Chondrocyte (in vitro differentiated cells): ENCODE measurements around the gene FNDC3A. TPM values are rescaled to one million over a fixed set of nuclear protein-coding genes. Genes with fewer than 3 reads are reported as not detected.
"Not testable (repeated sequence)": the region's sequence is repeated elsewhere in the genome, so short reads cannot be mapped to it uniquely, and the experiment has no call there.

ENCODE experiments used
- DNase-seq: peaks from one replicate; pipeline ENCODE4 v3.0.0; 2021; ENCODE audit warnings: mixed read lengths, low spot score
- H3K27ac Mint-ChIP-seq: one replicate; pipeline ENCODE4 v1.8.0; 2021; ENCODE audit warnings: mild to moderate bottlenecking, moderate library complexity, mixed read lengths; ENCODE audit not compliant: unreplicated experiment
- H3K27me3 Mint-ChIP-seq: 2 replicates; pipeline ENCODE4 v1.8.0; 2021; ENCODE audit warnings: low read depth, mixed read lengths
- H3K36me3 Mint-ChIP-seq: 2 replicates; pipeline ENCODE4 v1.8.0; 2021; ENCODE audit warnings: low read depth, mixed read lengths
- H3K4me1 Mint-ChIP-seq: 2 replicates; pipeline ENCODE4 v1.8.0; 2021; ENCODE audit warnings: low read depth, mild to moderate bottlenecking, mixed read lengths
- H3K4me3 Mint-ChIP-seq: one replicate; pipeline ENCODE4 v1.8.0; 2021; ENCODE audit warnings: mild to moderate bottlenecking, moderate library complexity, mixed read lengths; ENCODE audit not compliant: unreplicated experiment
- H3K9me3 Mint-ChIP-seq: 2 replicates; pipeline ENCODE4 v1.8.0; 2021; ENCODE audit warnings: low read depth, mixed read lengths
- CTCF ChIP-seq: fragments of 200-600 bp; sonication (generic); IDR thresholded peaks from 2 replicates; pipeline ENCODE4 v1.5.0; 2021; ENCODE audit warnings: antibody characterized with exemption, mild to moderate bottlenecking, moderate library complexity
- total RNA-seq: library from RNA; stranded (reverse); gene quantifications from 3 replicates; pipeline ENCODE4 v1.2.1, GENCODE V29; 2021

FNDC3A gene
- total RNA-seq, 1 donor from 2014 or later: 34.3 TPM

- Mint-ChIP-seq H3K27me3 (no peaks in the 10 kb centered on the region), H3K9me3 (peaks cover 4% of the 10 kb centered on the region), H3K27ac (no peak overlapping the region), H3K36me3 (peaks cover 28% of the 10 kb centered on the region), H3K4me1 (peaks cover 17% of the 10 kb centered on the region), H3K4me3 (no peak overlapping the region)
- DNase-seq: no peak
- TF ChIP-seq CTCF: no peak
Observed at GRCh38 chr13:49116873-49117272, 141.2 kb downstream of the FNDC3A start.

- H3K36me3 Mint-ChIP-seq: peaks cover 28% of the 10 kb centered on the region
Observed at GRCh38 chr13:49118455-49118854, 142.7 kb downstream of the FNDC3A start.

DNA sequence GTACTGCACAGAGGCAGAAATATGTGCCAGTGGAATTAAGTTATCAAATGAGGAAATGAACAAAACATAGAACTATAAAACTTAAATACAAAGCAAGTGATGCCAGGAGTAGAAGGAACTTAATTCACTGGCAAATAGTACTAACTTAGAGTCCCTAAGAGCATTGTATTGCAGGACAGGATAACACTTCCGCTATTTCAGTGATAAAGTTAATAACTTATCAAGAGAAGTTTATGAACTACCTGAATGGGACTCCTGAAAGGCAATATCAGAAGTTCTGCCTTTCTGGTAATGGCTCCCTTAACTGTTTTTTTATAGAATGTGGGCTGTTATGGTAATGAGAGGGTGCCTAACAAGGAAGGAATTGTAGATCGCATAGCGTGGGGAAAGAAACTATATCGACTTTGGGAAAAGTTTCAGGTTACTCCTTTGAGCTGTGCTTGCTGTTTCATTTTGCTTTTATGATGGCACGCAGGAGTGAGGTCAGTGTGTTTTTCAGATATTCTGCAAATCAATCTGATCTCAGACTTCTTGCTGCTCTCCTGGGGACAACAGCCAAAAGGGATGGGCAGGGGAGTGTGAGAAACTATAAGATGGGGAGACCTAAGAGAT is 149.1 kb downstream of the FNDC3A start:
- H3K9me3 Mint-ChIP-seq: peaks cover 10% of the 10 kb centered on the region
- DNase-seq: no peak
- H3K27me3 Mint-ChIP-seq: no peaks in the 10 kb centered on the region
- no peak overlapping the region for H3K4me3 Mint-ChIP-seq
- H3K36me3 Mint-ChIP-seq: peaks cover 9% of the 10 kb centered on the region
- peak overlapping the region; percentile 90 for H3K27ac Mint-ChIP-seq
- peaks cover 13% of the 10 kb centered on the region for H3K4me1 Mint-ChIP-seq
- no peak for TF ChIP-seq CTCF

More at GRCh38 chr13:49118455-49118854, 142.7 kb downstream of the FNDC3A start:
- H3K9me3 Mint-ChIP-seq, H3K27me3 Mint-ChIP-seq, DNase-seq, H3K4me3 Mint-ChIP-seq, H3K27ac Mint-ChIP-seq, H3K4me1 Mint-ChIP-seq: not testable (repeated sequence)

DNA sequence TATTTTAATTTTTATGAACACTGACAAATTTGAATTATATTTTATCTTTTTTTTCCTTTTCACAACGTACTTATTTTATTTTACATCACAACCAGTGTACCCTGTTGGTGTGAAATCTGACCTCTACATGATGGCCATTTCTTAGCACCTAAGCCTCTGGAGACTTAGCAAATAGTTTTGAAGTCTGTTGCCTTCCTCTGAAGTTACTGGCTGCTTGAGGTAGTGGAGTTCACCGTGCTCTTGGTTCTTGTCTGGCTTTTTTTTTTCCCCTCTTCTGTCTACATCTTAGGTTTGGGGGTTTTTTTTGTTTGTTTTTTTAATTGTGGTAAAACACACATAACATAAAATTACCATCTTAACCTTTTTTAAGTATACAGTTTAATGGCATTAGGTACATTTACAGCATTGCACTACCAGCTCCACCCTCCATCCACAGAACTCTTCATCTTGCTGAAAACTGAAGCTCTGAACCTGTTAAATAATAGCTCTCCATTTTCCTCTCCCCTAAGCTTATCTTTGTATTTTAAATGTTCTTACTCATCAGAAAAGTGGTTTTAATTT is 150.3 kb downstream of the FNDC3A start:
- H3K36me3 Mint-ChIP-seq: peaks cover 8% of the 10 kb centered on the region
- no peak overlapping the region for H3K27ac Mint-ChIP-seq
- H3K4me1 Mint-ChIP-seq: peaks cover 13% of the 10 kb centered on the region
- TF ChIP-seq CTCF: no peak
- no peak overlapping the region for H3K4me3 Mint-ChIP-seq
- H3K27me3 Mint-ChIP-seq: no peaks in the 10 kb centered on the region
- H3K9me3 Mint-ChIP-seq: peaks cover 6% of the 10 kb centered on the region
- DNase-seq: no peak

GRCh38 chr13:49132479-49133002 is 156.8 kb downstream of the FNDC3A start:
- Mint-ChIP-seq H3K9me3 (peaks cover 2% of the 10 kb centered on the region), H3K27ac (no peak overlapping the region), H3K4me3 (no peak overlapping the region), H3K4me1 (peaks cover 6% of the 10 kb centered on the region), H3K27me3 (no peaks in the 10 kb centered on the region), H3K36me3 (peaks cover 32% of the 10 kb centered on the region)
- no peak for DNase-seq
- TF ChIP-seq CTCF: no peak
